HEK293T (cell line): ENCODE data around the gene NDE1.

ENCODE experiments used
- FOXA1 ChIP-seq: fragments of 450-650 bp; IDR thresholded peaks from 2 replicates; pipeline ENCODE4 v1.6.1; 2016; ENCODE audit warnings: mild to moderate bottlenecking
- FOXM1 ChIP-seq: fragments of 450-650 bp; IDR thresholded peaks from 2 replicates; pipeline ENCODE4 v1.6.1; 2017; ENCODE audit warnings: mild to moderate bottlenecking, borderline replicate concordance
- TF ChIP-seq, protein P1 (sequence below): fragments of 450-650 bp; IDR thresholded peaks from 2 replicates; pipeline ENCODE4 v1.6.1; 2016

DNA sequence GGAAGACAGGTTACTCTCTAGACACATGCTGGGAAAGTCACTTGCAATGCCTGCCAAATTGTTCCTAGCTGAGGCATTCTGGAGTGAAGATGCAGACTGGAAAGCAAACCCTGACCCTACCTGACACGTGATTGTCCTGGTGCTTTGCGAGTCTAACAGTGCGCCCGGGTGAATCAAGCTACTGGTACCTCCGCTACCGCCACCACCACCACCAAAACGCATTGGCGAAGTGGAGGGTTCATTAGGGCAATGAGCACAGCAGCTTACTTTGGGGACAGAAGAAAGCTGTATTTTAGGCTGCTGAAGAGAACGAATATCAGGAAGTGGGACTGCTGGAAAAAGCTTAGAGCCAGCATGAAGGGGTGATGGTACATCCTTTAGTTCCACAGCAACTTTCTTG lies 14.1 kb upstream of the NDE1 start:
- TF ChIP-seq FOXA1, result no peak
- TF ChIP-seq, protein P1, sequence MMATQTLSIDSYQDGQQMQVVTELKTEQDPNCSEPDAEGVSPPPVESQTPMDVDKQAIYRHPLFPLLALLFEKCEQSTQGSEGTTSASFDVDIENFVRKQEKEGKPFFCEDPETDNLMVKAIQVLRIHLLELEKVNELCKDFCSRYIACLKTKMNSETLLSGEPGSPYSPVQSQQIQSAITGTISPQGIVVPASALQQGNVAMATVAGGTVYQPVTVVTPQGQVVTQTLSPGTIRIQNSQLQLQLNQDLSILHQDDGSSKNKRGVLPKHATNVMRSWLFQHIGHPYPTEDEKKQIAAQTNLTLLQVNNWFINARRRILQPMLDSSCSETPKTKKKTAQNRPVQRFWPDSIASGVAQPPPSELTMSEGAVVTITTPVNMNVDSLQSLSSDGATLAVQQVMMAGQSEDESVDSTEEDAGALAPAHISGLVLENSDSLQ, result no peak
- no peak for TF ChIP-seq FOXM1
